GM12801 (cell line): ENCODE measurements around the gene C11orf24.

ENCODE experiments used
- CTCF ChIP-seq: IDR thresholded peaks from one replicate; pipeline ENCODE4 v1.5.1; 2011; ENCODE audit warnings: control low read depth; ENCODE audit not compliant: insufficient read length; ENCODE audit errors: extremely low read depth

The C11orf24 gene

GRCh38 chr11:68264741-68265540 lies 6.8 kb downstream of the C11orf24 start:
- TF ChIP-seq CTCF: no peak

- TF ChIP-seq CTCF: no peak
Observed at GRCh38 chr11:68264244-68264643, 7.5 kb downstream of the C11orf24 start.

DNA sequence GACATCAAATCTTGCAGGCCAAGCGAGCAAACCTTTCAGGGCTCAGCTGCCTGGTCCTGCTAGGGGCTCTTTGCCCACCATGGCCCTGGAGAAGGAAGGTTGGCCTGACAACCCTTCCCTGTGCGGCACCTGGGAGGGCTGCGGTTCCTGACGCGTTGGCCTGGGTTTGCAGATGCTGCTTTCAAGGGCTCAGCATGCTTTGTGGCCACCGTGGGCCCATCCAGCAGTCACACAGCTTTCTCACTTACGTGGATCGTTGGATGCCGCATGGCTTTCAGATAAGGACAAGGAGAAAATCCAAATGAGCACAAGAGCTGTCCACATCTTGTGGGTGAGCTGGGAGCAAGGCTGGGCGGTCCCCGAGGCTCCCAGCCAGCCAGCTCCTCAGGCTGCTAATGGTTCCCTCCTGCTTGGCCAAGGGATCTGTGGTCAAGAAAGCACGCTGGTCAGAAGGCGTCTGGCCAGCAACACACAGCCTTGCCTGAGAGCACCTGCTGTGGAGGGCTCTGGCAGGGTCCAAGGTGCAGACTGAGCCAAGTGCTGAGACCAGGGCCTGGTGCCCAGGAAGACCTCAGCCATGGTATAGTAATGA lies 8.2 kb downstream of the C11orf24 start:
- no peak for TF ChIP-seq CTCF

- TF ChIP-seq CTCF: no peak
Observed at GRCh38 chr11:68262544-68262827, 9.3 kb downstream of the C11orf24 start.

DNA sequence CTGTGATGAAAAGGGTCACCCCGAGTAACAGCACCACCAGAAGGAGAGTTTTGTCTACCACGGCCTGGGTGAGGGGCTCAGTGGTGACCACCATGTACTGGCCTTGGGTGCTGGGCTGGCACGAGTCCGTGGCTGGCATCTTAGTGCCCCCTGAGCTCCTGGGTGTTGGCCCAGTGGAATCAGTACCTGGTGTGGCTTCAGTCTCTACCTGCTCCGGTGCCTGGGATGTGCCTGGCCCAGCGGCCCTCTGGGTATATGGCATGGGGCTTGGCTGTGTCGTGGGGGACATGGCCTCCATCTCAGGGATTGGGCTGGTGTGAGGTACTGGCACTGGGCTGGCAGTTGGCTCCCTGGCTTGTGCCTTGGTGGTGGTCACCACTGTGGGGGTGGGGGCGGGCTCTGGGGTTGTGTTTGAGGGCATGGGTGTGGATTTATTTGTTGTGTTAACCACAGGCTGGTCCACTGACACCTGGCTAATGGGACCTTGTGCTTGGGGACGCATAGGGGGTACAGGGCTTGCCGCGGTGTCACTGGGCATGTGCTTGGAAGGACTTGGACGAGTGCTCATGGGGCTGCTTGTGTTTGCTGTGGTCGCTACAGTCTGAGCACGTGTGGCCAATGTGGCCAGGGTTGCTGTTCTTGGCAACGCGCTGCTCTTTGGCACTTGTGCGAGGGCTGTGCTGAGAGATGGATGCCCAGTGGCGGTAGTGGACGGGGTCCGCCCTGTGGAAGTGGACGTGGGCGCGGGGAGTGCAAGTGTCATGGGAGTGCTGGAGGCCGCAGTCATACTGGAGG lies 9.8 kb downstream of the C11orf24 start:
- TF ChIP-seq CTCF: no peak

GRCh38 chr11:68261006-68261405 lies 10.8 kb downstream of the C11orf24 start:
- TF ChIP-seq CTCF: no peak

- no peak for TF ChIP-seq CTCF
Observed at GRCh38 chr11:68260484-68260883, 11.3 kb downstream of the C11orf24 start.
